Measurements from ENCODE around the gene OTOG.

Gene OTOG, protein sequence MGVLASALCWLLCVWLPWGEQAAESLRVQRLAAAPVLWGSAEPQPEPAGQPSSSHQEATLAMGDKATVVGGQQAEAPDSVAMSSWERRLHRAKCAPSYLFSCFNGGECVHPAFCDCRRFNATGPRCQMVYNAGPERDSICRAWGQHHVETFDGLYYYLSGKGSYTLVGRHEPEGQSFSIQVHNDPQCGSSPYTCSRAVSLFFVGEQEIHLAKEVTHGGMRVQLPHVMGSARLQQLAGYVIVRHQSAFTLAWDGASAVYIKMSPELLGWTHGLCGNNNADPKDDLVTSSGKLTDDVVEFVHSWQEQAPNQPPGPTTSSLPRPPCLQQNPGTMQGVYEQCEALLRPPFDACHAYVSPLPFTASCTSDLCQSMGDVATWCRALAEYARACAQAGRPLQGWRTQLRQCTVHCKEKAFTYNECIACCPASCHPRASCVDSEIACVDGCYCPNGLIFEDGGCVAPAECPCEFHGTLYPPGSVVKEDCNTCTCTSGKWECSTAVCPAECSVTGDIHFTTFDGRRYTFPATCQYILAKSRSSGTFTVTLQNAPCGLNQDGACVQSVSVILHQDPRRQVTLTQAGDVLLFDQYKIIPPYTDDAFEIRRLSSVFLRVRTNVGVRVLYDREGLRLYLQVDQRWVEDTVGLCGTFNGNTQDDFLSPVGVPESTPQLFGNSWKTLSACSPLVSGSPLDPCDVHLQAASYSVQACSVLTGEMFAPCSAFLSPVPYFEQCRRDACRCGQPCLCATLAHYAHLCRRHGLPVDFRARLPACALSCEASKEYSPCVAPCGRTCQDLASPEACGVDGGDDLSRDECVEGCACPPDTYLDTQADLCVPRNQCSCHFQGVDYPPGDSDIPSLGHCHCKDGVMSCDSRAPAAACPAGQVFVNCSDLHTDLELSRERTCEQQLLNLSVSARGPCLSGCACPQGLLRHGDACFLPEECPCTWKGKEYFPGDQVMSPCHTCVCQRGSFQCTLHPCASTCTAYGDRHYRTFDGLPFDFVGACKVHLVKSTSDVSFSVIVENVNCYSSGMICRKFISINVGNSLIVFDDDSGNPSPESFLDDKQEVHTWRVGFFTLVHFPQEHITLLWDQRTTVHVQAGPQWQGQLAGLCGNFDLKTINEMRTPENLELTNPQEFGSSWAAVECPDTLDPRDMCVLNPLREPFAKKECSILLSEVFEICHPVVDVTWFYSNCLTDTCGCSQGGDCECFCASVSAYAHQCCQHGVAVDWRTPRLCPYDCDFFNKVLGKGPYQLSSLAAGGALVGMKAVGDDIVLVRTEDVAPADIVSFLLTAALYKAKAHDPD (N-terminal part only)

DNA sequence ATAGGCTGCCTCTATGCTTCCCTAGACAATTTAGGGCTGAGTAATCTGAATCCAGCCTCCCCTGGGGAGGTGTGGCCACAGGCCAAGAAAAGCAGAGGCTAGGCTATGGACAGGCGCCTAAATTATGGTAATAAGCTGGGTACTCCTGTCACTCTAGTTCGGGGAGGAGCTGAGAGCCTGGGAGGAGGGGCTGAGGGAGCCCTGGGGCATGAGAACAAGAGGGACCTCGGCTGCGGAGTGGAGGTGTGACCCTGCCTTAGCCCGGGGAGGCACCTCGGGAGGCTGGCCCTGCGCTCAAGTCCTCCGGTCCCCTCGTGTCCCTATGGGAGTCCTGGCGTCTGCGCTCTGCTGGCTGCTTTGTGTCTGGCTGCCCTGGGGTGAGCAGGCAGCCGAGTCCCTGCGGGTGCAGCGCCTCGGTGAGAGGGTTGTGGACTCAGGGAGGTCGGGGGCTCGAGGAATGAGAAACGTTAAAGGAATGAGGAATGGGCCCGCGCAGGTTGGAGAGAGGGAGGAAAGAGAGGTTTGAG, at the start of gene OTOG:
TSS of gene OTOG (plus strand) at position 209 of the 527 bp plus-strand sequence. CDS start at position 323, 114 bp downstream.
- no peak for DNase-seq

DNA sequence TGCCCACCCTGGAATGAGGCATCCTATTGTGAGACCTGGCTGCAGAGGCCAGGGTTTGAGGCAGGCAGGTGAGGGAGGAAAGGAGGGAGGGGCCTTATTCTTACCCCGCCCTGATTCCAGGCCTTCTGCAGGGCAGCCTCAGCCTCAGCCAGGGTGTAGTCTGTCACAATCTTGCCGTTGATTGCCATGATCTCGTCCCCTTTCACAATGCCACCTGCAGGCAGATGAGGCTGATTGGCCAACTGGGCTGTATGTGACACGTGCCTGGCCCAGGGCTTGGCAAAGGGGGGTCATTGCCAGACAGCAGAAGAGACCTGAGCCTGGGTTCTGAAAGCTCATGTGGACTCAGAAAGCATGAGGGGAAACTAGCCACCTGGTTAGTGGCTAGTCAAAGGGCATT, 49.0 kb upstream of the OTOG start:
- DNase-seq, result no peak

DNA sequence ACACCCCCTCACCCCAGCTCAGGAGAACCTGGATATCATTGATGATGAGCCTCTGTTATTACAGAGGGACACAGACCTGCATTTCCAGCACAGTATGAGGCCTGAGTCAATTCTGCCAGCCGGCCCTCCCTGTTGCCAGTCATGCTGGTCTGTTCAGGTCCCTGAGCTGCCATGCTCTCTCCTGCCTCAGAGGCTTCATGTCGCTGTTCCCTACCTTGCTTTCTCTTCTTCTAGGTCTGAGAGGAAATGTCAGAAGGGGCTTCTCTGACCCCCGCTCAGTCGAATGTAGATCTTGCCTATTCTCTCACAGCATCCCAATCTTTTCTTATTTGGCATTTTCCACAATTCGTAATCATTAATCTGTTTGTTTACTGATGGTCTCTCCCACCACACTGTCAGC, 48.6 kb upstream of the OTOG start:
- no peak for DNase-seq

DNA sequence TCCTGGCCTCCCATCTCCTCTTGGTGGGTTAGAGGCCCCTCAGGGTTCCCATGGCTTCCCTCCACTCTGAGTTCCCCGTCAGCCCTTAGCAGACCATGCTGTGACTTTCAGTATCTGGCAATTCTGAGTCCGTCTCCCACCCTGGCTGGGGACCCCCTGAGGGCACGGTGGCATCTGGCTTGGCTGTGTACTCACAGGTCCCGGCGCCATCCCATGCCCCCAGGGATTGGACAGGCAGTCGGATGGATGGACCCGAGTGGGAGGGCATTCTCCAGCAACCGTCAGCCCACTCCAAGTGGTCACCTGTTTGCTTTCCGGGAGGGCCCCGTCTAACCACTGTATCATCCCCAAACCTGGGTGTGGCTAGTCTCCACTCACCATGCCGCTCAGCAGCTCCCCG, 46.4 kb upstream of the OTOG start:
- no peak for DNase-seq

DNA sequence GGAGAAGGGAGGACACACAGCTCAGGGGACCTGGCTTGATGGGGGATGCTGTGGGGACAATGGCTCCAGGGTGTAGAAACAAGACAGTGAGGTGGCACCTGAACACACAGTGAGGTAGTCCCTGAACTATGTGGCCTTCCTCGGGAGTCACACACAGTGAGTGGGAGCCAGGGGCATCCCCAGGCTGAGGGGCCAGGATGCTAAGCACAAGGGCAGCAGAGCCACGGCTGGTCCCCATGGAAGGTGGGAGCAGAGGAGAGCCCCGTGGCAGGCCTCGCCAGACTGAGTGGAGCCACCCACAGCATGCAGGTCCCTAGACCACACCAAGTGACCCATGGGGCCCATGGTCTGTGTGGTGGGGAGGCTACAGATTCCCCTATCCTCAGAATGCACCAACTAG, 44.4 kb upstream of the OTOG start:
- DNase-seq, result no peak

DNA sequence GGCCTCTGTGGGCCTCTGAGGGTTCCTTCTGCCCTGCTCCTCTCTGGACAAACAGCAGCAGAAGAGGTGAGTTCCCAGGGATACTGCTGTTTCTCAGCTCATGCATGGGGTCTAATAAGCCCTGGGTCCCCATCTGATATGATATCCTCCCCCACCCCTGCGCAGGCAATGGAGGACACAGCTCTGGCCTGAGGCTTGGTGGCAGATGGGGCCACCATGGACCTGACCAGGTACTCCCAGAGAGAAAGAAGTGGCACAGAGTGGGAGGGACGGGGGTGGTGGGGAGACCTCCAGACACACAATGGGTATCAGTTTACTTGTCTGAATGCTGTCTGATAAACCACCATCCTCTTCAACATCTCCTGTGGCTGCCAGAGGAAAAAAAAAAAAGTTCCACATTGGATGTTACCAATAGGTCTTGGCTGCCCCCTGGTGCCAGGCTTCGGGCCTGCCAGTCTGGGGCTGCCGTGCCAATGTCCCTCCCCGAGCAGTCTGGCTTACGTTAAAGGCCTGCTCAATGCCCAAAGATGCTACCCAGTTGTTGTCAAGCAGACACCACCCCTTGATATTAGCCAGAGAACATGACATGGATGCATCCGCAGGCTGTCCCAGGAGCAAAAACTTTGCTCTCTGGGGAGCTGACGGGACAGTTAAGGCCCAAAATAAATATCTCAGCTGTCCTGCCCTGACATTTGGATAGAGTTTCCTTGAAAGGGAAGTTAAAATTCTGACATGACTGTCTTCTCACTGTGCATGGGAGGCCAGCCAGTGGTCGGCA, 42.5 kb upstream of the OTOG start:
- DNase-seq, result peak; percentile 83

DNA sequence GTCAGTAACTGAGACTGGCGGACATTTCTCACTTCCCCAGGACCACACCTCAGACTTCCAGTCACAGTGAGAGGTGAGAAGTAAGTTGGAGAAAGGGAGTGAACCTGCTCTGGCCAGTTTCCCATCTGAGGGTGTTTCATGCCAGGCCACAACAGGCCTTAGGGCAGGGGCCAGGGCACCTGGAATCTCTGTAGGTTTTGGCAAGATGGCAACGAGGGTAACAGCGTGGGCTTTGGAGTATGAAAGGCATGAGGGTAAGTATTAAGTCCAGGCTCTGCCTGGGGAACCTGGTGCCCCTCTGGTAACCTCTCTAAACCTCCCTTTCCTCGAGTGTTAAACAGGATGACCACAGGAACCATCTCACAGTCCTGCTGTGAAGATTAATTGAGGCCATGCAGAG, 41.9 kb upstream of the OTOG start:
- no peak for DNase-seq

DNA sequence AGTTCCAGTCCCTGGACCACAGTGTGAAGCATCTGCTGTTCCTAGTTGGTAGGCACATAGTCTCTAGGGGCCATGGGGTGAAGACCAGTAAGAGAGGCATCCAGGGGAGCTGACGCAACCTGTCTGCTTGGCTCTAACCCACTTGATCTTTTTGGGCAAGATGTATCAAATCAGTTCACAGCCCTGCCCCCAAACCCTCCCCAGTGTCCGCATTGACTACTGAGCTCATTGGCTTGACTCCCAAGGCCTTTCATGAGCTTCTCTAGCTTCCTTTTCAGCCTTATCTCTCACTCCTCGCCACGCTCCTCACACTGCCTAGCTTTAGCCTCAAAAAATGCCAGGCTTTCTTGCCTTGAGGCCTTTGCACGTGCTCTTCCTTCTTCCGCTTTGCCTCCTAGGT, 40.7 kb upstream of the OTOG start:
- DNase-seq, result no peak

DNA sequence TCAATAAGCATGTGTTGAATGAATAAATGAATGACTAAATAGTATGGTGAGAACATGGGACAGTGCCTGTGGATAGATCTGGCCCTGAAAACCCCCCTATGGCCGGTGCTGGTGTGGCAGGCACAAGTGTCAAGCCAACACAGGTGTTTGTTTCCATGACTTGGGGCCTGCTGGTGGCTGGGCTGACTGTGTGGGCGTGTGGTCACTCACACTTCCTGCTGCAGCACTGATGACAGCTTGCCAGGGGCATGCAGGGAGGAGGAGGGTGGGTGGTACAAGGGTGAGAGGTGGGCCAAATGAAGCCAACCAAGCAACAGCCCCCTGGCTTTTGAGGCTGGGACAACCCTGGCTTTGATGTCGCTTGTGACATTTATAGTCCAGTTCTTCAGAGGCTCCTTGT, 40.1 kb upstream of the OTOG start:
- DNase-seq, result no peak

DNA sequence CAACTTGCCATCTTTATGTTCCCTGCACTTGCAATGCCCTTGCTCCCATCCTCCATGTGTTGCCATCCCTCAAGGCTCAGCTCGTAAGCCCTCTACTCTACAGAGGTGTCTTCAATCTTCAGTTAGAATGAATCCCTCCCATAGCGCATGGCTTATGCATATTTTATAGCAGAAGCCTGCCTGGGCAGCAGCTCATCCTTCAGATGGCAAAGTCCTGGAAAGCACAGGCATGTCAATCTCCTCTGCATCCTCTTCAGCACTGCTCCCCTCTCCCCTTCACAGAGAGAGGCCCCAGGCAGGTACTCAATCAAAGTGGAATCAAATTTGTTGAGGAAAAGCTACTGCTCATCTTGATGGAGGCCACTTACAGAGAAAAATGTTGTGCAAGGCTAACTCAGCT, 39.3 kb upstream of the OTOG start:
- DNase-seq, result no peak

DNA sequence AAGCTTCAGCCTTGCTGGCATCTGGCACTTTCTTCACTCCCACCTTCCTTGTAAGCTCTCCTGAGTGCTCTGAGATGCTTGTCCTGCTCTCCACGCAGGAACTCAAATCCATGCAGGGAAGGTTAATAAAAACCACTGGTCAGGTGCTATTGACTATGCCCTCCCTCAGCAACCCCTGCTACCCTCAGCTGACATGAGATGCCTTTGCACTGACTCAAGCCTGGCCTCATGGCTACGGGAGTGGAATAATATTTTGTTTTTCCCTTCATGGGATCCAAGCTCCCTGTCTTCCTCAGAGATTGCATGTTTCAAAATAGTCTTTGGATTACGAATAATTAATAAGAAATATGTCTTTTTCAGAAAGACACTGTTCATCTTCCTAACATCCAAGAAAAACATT, 38.8 kb upstream of the OTOG start:
- DNase-seq, result no peak

DNA sequence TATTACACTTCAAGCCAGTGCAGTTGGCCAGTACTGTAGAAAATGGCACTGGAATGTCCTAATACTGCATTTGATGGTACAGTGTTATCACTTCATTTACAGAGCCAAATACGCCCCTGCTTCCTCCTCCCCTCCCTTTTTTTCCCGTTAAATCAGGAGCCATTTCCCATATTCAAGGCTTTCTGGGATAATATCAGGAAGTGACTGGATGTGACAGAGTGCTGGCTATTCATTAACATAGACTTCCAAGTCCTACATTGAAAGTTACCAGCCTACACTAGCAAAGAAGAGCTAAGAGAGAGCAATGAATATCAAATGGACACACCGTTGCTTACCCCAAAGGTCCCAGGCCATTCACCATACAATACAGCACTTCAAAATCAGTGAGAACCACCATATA, 38.3 kb upstream of the OTOG start:
- no peak for DNase-seq

DNA sequence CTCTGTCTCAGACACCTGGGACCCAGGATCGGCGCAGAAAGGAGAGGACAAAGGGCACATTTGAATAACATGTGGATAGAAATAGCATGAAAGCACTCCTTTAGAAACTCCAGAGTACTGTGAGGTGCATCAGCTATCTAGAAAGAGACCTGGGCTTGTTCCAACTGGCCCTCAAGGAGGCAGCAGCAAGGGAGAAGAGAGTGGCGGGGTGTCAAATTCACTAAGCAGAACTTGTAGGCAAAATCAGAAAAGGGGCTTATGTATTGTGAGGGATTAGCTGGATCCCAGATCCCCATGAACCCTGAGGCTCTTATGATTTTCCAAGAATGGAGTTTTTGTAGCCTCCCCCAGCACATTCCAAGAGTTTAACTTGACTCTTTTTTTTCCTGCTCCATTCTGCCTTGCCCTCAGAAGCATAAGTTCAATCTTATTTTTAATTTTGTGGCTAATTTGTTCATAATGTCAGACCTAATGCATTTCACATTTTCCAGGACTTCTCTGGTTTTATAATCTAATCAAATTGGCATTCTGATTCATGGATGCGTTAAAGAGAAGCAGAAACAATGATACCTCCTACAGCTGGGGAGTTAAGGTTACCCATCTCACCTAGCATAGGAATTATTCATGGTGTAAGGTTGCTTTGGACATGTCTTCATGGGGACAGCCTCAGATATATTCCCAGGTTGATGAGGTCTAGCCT, 36.4 kb upstream of the OTOG start:
- DNase-seq, result no peak

DNA sequence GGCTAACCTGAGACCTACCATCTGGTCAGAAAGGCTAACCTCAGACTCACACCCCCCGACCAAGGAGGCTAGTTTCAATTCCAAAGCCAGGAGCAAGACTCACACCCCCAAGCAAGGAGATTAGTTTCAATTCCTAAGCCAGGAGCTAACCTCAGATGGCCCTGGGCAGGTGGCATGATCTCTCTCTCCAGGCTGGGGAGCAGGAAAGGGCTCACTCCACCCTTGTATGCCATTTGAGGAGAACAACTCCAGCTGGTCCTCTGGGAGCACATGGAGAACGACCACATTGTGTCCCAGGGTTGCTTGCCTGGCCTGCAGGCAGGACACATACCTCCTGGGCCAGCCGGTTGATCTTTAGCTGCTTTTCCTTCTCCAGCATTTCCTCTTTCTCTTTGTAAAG, 35.5 kb upstream of the OTOG start:
- DNase-seq, result no peak

DNA sequence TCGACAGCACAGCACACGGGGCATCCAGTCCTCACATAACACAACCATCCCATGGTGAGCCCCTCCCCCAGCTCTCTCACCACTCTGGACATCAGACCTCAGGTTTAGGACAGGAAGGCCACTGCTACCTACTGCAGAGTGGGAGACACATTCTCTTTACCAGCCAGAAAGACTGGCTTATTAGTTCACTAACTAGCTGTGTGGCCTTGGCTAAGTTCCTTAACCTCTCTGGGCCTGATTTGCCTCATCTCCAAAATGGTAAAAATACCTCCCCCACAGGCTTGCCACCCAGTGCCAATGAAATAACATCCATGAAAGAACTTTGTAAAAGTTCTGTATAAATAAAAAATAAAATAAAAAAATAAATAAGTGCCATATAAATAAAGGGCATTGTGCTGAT, 35.0 kb upstream of the OTOG start:
- no peak for DNase-seq

DNA sequence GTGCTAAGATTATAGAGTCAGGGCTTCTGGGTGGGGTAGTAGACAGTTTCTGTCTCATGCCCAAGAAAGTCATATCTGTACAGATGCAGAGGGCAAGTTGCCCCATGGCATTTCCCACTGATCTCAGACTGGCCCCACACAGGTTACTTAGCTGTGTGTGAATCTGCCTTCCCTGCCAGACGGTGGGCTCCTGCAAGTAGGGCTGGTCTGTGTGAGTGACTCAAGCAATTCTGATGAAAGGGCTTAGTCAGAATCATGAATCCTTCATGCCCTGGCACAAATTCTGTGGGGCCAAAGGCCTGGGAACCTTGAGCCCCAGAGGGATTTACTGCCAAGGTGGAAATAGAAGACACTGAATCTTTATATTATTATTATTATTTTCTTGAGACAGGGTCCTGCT, 33.2 kb upstream of the OTOG start:
- no peak for DNase-seq

DNA sequence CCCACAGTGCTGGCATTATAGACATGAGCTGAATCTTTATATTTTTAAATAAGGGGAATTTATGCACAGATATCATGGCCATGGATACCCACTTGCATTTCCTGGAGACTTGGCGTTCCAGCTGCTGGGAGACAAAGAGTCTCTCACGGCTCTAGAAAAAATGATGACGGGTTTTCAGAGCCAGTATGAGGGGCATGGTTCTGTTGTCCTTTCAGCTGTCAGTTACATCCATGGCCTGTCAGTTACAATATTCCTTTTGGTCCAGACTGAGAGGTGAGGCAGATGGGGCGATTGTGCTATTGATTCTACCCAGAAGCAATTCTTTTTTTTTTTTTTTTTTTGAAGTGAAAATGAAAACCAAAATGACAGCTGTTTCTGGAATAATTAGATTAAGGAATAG, 32.6 kb upstream of the OTOG start:
- DNase-seq, result no peak

DNA sequence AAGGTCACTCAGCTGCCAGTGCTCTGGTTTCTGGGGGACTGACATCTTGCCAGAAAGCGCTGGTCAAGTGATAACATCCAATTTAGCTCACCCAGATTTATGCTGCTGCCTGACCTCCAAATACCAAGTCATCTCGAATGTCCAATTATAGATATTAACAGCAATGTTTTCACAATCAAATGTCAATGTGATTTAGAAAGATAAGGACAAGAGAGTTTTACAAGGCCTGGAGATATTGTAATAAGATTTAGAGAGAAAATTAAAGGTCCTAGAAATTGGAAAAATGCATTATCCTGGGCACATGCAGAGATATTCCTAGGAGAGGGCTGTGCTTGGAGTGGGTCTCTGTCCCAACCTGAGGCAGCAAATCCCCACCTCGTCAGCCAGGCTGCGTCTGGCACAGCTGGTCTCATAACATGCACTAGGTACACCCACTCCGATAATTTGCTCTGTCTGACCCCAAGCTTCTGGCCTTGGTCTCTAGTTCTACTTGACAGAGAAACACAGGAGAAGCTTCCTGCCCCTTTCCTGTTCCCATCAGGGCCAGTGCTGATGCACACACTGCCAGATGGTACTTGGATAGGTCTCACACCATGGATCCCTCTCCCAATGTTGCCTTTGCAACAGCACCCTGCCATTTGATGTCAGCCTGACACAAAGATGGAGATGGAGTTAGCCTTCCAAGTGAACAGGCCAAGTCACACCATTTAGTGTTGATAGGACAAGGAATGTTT, 31.4 kb upstream of the OTOG start:
- DNase-seq, result no peak

DNA sequence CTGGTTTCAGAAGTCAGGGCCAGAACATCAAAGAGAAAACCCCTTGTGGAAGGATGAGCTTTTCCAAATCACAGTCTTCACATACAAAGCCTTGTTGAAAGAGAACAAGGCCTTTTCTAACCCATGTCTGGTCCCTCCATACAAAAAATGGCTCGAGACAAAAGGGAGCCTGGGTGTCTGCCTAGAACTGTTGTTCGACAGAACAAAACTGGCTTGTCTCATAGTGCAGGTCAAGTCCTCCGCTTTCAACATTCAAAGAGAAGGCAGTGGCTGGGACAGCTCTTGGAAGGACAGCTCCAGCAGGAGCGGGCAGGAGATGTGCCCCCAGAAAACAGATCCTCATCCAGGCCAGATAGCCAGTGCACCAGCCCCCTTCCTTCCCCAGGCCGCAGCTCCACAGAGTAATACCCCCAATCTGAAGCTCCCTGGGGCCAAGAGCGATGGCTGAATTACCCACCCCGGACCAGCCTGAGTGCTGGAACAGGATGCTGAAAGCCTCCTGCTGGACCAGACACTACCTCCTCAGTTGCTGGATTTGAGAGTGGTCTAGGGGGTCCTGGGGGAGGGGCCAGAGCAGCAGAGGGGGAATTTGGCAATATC, 30.4 kb upstream of the OTOG start:
- DNase-seq, result no peak

DNA sequence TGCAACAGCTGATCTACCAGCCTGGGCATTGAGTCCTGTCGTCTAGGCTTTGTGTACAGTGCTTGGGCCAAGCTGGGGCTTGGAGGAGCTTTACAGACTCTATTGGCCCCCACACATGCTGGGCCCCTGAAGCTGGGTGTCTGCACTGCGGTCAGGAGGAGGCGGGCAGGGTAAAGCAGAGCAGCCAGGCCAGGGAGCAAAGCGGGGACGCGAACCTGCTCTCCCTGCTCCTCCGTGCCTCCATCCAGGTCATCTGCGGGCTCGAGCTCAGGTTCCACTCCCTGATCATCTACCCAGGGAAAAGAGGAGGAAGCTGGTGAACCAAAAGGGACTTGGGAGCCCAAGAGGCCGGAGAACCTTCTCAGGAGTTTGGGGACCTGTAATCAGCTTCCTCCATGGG, 29.9 kb upstream of the OTOG start:
- DNase-seq, result no peak

Measured in femur (tissue), 1 donor.